ENCODE results near the gene LHX2.

Gene LHX2

DNA sequence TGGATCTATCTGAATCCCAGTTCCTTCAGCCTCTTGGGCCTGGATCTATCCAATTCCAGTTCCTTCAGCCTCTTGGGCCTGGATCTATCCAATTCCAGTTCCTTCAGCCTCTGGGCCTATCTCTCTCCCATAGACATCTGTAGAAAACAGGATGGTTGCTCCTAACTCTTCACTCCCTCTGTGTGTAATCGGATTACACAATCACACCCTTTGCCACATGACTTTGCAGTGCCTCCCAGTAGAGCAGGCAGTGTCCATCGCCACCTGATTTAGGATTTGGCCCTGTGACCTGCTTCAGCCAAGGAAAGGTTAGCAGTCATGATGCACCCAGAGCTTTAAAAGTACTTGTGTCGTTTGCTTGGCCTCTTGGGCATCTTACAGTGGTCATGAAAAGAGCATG is 56.7 kb downstream of the LHX2 start:
- DNase-seq = no peak

DNA sequence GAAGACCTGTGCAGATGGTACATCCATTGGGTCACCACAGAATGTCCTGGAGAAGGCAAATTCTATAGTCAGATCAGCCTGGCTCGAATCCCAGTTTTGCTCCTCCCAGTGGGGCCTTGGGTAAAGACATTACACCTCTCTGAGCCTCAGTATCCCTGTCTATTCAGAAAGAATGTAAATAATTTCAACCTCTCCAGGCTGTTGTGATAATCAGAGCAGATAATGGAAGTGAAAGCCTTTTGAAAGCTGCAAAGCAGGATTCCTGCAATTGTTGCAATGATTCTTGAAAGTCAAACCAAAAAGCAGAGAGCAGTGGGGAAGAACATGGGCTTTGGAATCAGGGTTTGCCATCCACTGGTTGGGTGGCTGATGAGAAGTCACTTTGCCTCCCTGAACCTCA is 63.2 kb downstream of the LHX2 start:
- DNase-seq = no peak

DNA sequence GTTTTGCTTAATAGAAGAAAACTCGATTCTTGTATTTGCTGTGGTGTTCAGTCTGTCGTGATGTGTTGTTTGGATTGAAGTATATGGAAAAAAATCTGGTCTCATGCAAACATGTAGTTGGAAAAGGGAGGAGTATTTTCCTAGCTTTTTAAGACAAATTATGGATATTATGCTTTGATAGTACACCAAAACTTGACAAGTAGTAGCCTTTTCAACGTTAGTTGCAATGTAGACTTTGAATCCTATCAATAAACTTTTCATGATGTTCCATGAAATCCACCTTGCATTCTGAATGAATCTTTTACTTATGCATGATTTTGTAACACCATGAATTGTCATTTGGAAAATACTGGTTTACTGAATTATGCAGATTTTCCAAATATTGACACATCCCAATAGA is 64.2 kb downstream of the LHX2 start:
- DNase-seq = no peak

DNA sequence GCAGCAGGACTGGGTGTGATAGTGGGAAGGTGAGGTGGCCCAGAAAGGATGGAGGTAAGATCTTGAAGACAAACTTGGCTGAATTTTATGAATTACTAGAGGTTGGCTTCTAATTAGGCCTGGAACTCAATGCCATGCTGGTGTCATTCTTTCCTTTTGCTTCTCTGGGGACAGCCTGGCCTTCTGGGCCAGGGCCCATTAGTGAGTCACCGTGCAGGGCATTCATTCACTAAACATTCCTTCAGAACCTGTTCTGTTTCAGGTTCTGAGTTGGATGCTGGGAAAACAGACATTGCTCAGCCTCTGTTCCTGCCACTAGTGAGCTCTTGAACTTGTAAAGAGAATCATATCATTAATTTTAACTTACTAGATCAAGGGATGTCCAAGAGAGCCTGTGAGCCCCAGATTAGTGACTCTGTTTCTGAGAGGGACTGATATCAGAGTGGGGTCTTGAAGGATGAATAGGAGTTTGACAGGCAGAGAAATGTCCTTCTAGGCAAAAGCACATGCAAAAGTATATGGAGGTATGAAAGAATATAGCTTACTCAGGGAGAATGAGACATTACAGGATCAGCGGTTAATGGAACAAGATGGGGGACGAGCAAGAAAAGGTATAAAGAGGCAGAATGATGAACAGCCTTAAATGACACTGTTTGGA is 66.5 kb downstream of the LHX2 start:
- no peak for DNase-seq

DNA sequence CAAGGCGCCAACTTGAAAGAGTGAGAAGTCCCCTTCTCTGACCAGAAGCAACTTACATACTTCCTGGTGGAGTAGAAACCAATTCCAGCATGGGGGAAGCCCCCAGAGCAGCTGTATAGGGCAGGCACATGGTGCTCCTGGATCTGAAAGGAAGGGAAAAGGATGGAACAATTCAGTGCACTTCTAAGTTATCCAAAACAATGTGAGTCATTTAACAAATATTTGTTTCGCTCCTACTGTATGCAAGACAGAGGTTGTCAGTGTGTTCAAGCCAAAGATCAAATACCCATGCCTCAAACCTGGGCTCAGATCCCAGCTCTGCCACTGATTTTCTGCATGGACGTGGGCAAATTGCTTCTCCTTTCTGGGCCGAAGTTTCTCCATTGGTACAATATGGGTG is 67.1 kb downstream of the LHX2 start:
- no peak for DNase-seq

DNA sequence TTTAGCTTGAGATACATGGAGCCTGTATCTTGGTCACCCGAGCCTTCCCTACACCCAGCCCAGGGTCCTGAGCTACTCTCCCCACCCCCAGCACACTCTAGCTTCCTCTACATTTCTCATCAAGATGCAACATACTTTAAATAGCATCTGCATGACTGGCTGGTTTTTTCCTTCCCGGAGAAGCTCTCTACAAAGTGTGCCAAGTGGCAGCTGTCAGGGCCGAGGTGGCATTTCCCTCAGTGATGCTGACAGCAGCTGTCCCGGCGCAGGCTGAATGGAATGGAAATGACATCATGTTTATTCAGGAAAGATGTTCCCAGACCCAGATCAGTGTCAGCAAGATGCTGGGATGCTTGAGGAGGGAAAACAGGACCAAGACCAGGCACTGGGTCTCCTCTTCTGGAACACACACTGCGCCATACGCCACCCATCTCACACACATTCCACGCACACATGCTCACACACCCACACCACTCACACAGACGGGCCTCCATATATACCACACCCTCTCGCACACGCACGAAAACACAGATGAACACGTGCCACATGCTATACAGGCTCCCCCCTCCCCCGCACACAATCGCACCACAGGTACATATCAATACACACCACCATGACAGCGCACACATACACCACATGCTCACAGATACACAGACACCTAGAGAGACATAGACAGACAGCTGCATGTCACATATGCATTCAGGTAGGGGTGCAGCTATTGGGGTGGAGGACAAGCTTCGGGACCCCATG is 67.8 kb downstream of the LHX2 start:
- no peak for DNase-seq

DNA sequence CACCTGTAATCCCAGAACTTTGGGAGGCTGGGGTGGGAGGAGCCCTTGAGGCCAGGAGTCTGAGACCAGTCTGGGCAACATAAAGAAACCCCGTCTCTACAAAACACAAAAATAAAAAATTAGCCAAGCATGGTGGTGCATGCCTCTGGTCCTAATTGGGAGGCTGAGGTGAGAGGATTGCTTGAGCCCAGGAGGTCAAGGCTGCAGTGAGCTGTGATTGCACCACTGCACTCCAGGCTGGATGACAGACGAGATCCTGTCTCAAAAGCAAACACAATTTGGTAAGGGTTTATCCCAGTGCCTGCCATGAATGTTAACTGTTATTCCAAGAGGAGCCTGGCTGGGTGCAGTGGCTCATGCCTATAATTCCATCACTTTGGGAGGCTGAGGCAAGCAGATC is 71.1 kb downstream of the LHX2 start:
- DNase-seq = no peak

Measured in NCI-H2081 (cell line).